Gastrocnemius medialis (tissue), 4 donors: ENCODE results near the gene ARMS2. TPM values are rescaled to one million over a fixed set of nuclear protein-coding genes. Genes with fewer than 3 reads are reported as not detected.
A peak's percentile ranks its signal among the peaks of the same experiment; 100 is the strongest.

Experiments used
- ATAC-seq, 2 donors: fragments of 150-250 bp; one replicate each; pipeline ENCODE4 v1.9.1; 2016
- DNase-seq, 2 donors: peaks; one replicate each; pipeline ENCODE4 v3.0.0-alpha.2; 2019
- H3K27ac ChIP-seq, 4 donors: fragments of 200-600 bp; sonication (generic); 1 replicate in 1 of 4; 2 replicates in 3 of 4; pipeline ENCODE4 v1.5.1; 2016 to 2018; ENCODE audit warnings: mild to moderate bottlenecking in 2 of 4, moderate library complexity in 1 of 4
- H3K27me3 ChIP-seq, 3 donors: fragments of 200-600 bp; sonication (generic) in 2 of 3; 1 replicate in 1 of 3; 2 replicates in 2 of 3; pipeline versions ENCODE4 v1.5.1 to v1.6.0; 2016 to 2019; ENCODE audit warnings: mild to moderate bottlenecking in 1 of 3, moderate library complexity in 1 of 3
- H3K36me3 ChIP-seq, 2 donors: fragments of 200-600 bp; sonication (generic) in 1 of 2; one replicate each; pipeline ENCODE4 v1.5.1; 2017 to 2018
- H3K4me1 ChIP-seq, 2 donors: fragments of 200-600 bp; sonication (generic) in 1 of 2; one replicate each; pipeline ENCODE4 v1.5.1; 2016 to 2017; ENCODE audit warnings: mild to moderate bottlenecking in 2 of 2
- H3K4me3 ChIP-seq, 4 donors: fragments of 200-600 bp; sonication (generic) in 3 of 4; 1 replicate in 1 of 4; 2 replicates in 3 of 4; pipeline ENCODE4 v1.5.1; 2016 to 2019; ENCODE audit warnings: mild to moderate bottlenecking in 2 of 4
- H3K9me3 ChIP-seq, 3 donors: fragments of 200-600 bp; sonication (generic) in 2 of 3; 1 replicate in 1 of 3; 2 replicates in 2 of 3; pipeline ENCODE4 v1.5.1; 2016 to 2019
- CTCF ChIP-seq, 5 experiments: fragments of 450-650 bp in 3 of 5; fragments of 200-600 bp in 2 of 5; sonication (generic) in 2 of 5; IDR thresholded peaks in 4 of 5; conservative IDR thresholded peaks in 1 of 5; 1 replicate in 4 of 5; 2 replicates in 1 of 5; pipeline ENCODE4 v1.5.1; 2016 to 2019; ENCODE audit warnings: antibody characterized with exemption in 5 of 5, mild to moderate bottlenecking in 3 of 5, moderate library complexity in 3 of 5
- POLR2A ChIP-seq, 2 donors: fragments of 450-650 bp; IDR thresholded peaks; one replicate each; pipeline ENCODE4 v1.6.1; 2017; ENCODE audit warnings: antibody characterized with exemption in 2 of 2, mild to moderate bottlenecking in 2 of 2, moderate library complexity in 2 of 2
- in situ Hi-C, 4 donors: fragments of 200-750 bp; cut with MboI; loops; one replicate each; pipeline versions ENCODE4 v1.15.0 to v1.8.0; 2017; ENCODE audit warnings: low sequenced_read_pairs in 4 of 4
- intact Hi-C: fragments of 100-400 bp; cut with DNase I; formaldehyde crosslinking; loops from one replicate; pipeline ENCODE4 v1.15.1; 2023; ENCODE audit warnings: low total_unique reads
- total RNA-seq, 4 donors: library from RNA; depleted of rRNA; stranded (reverse); fragments of >200 nt; gene quantifications; one replicate each; pipeline versions ENCODE4 v1.1.0 to v1.2.3, GENCODE V29; 2016

The ARMS2 gene
- total RNA-seq, 4 donors from 2014 or later = not detected

GRCh38 chr10:122461729-122462532 is 7.5 kb downstream of the ARMS2 start:
- H3K9me3 ChIP-seq = no peaks in the 10 kb centered on the region
- H3K4me1 ChIP-seq = peaks cover 23 to 28% of the 10 kb centered on the region in 2 donors
- intact Hi-C loops = loop anchor here (5.0 to 10.0 kb wide), 2 partner anchors 85 to 103 kb away; partner anchors contain the start of gene DMBT1
- H3K27ac ChIP-seq = peak overlapping the region; percentile 69 to 73 (median 70)
- TF ChIP-seq POLR2A (IDR thresholded peaks at IDR 0.05) (no peak), CTCF (IDR thresholded peaks at IDR 0.05 in 4 of 5, conservative IDR thresholded peaks at IDR 0.05 in 1 of 5) (no peak)
- DNase-seq = no peak
- in situ Hi-C loops = no loop called here
- no peaks in the 10 kb centered on the region for H3K27me3 ChIP-seq
- H3K36me3 ChIP-seq = no peaks in the 10 kb centered on the region
- H3K4me3 ChIP-seq = peak overlapping the region; percentile 68 to 74 (median 71)
- peak; percentile 43 to 48 for ATAC-seq

GRCh38 chr10:122462533-122463465 is 8.3 kb downstream of the ARMS2 start:
- intact Hi-C loops (loop anchor here (5.0 to 10.0 kb wide), 2 partner anchors 85 to 102 kb away; partner anchors contain the start of gene DMBT1), in situ Hi-C loops (no loop called here)
- Histone ChIP-seq H3K4me3 (peak overlapping the region; percentile 68 to 74 (median 71)), H3K27ac (peak overlapping the region; percentile 69 to 73 (median 70)), H3K27me3 (no peaks in the 10 kb centered on the region), H3K4me1 (peaks cover 24 to 28% of the 10 kb centered on the region in 2 donors), H3K9me3 (no peaks in the 10 kb centered on the region), H3K36me3 (no peaks in the 10 kb centered on the region)
- TF ChIP-seq POLR2A (IDR thresholded peaks at IDR 0.05) (no peak), CTCF (IDR thresholded peaks at IDR 0.05 in 4 of 5, conservative IDR thresholded peaks at IDR 0.05 in 1 of 5) (no peak)
- DNase-seq = peak; percentile 26 to 43
- ATAC-seq = peak; percentile 41 to 54

GRCh38 chr10:122463466-122464249 is 9.2 kb downstream of the ARMS2 start:
- H3K27ac ChIP-seq = peak overlapping the region in 3 of 4 donors; percentile 32 to 73 (median 69)
- no peaks in the 10 kb centered on the region for H3K27me3 ChIP-seq
- H3K36me3 ChIP-seq = no peaks in the 10 kb centered on the region
- peak overlapping the region; percentile 68 to 74 (median 71) for H3K4me3 ChIP-seq
- H3K9me3 ChIP-seq = no peaks in the 10 kb centered on the region
- DNase-seq = no peak
- H3K4me1 ChIP-seq = peaks cover 22 to 31% of the 10 kb centered on the region in 2 donors
- in situ Hi-C loops (no loop called here), intact Hi-C loops (loop anchor here (5.0 to 10.0 kb wide), 2 partner anchors 86 to 101 kb away; partner anchors contain the start of gene DMBT1)
- no peak for ATAC-seq
- no peak for TF ChIP-seq POLR2A (IDR thresholded peaks at IDR 0.05)
- no peak for TF ChIP-seq CTCF (IDR thresholded peaks at IDR 0.05 in 4 of 5, conservative IDR thresholded peaks at IDR 0.05 in 1 of 5)

- ATAC-seq (no peak), DNase-seq (no peak)
- H3K36me3 ChIP-seq = no peaks in the 10 kb centered on the region
- peaks cover 27 to 33% of the 10 kb centered on the region in 2 donors for H3K4me1 ChIP-seq
- H3K27ac ChIP-seq = no peak overlapping the region
- no peaks in the 10 kb centered on the region for H3K27me3 ChIP-seq
- no peaks in the 10 kb centered on the region for H3K9me3 ChIP-seq
- intact Hi-C loops = loop anchor here (5.0 to 10.0 kb wide), 2 partner anchors 87 to 101 kb away; partner anchors contain the start of gene DMBT1
- TF ChIP-seq POLR2A (IDR thresholded peaks at IDR 0.05) (no peak), CTCF (IDR thresholded peaks at IDR 0.05 in 4 of 5, conservative IDR thresholded peaks at IDR 0.05 in 1 of 5) (no peak)
- in situ Hi-C loops = no loop called here
- no peak overlapping the region for H3K4me3 ChIP-seq
Measured at GRCh38 chr10:122464250-122464510, 9.7 kb downstream of the ARMS2 start.
